GM12878 (cell line): ENCODE results near the gene ZNF189.

ENCODE experiments used
- SMC3 ChIP-seq: IDR thresholded peaks from 2 replicates; pipeline ENCODE4 v1.6.1; 2011; ENCODE audit warnings: low read length, improper control_type of control experiment, borderline replicate concordance
- TF ChIP-seq, protein P1 (sequence below): IDR thresholded peaks from 2 replicates; pipeline ENCODE4 v1.6.1; 2011; ENCODE audit warnings: low read depth, mild to moderate bottlenecking, low read length, moderate library complexity, borderline replicate concordance; ENCODE audit errors: extremely low read depth

DNA sequence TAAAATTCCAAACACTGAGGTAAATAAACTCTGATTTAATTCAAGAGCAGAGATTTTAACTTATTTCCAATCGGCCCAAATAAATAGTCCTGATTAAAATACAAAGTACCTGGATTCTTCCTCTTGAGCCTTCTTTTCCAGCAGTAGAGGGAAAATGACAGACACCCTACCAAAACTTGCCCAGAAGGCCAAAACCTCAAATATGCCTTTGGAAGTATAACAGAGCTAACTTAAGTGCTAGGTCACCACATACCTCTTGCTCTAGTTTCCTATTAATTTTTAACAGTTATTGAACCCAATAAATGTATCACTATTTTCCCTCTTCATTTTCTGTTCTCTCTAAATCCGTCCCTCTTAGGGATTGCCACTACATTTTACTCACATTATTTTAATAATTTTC lies 15.3 kb upstream of the ZNF189 start:
- TF ChIP-seq, protein P1, sequence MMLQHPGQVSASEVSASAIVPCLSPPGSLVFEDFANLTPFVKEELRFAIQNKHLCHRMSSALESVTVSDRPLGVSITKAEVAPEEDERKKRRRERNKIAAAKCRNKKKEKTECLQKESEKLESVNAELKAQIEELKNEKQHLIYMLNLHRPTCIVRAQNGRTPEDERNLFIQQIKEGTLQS: no peak
- TF ChIP-seq SMC3: no peak
